T-helper 1 cell treated with Interleukin-12 subunit alpha and Interleukin-12 subunit beta and Interleukin-4 antibody, amounts not matched to agents 30 ng/mL and 1 ng/mL, for 36 hours (primary cell): Measurements from ENCODE around the gene POLG. TPM values are rescaled to one million over a fixed set of nuclear protein-coding genes. Genes with fewer than 3 reads are reported as not detected.
"Not testable (repeated sequence)": the region's sequence is repeated elsewhere in the genome, so short reads cannot be mapped to it uniquely, and the experiment has no call there.

ENCODE experiments used
- intact Hi-C: fragments of 100-400 bp; cut with micrococcal nuclease; formaldehyde crosslinking; loops from one replicate; pipeline ENCODE4 v1.15.1; 2024
- total RNA-seq: library from RNA; stranded (reverse); gene quantifications from 2 replicates; pipeline ENCODE4 v1.2.3, GENCODE V29; 2022

Gene POLG
- total RNA-seq, 1 donor from 2014 or later: 127 TPM

DNA sequence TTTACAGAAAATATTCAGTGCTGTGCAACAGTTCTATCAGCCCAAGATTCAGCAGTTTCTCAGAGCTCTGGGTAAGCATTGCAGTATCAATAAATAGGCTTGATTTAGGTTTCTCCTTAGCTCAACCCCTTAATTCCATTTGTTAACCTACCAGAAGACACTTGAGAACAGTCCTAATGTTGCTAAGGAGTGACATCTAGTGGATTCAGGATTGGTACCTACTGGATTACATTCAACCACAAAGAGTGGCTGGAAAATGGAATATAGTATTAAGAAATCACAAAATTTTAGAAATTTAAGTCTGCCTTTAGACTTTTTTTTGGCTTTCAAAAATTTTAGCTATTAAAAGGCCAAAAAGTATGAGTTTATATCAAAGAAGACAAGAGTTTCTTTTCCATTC, 34.7 kb downstream of the POLG start:
- intact Hi-C loops: loop anchor here (2.0 kb wide), 2 partner anchors 17 to 93 kb away; no protein-coding TSS in a partner anchor

DNA sequence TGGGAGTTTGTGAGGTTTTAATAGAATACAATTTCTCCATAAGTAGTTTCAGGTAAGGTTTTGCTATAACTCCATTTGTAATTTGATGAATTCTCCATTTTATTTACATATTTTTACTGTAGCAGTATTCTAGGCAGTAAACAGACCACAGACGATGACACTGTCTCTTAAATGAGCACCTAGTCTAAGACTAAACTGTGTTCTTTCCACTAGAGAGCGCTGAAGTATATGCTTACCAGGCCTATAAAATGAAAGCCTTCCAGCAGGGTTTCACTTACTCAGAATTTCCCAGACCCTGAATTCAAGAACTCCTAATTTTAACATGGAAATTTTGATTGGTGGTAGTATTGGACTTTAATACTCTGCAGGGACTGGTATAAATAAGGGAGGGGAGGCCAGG, 41.6 kb downstream of the POLG start:
- intact Hi-C loops: no loop called here

DNA sequence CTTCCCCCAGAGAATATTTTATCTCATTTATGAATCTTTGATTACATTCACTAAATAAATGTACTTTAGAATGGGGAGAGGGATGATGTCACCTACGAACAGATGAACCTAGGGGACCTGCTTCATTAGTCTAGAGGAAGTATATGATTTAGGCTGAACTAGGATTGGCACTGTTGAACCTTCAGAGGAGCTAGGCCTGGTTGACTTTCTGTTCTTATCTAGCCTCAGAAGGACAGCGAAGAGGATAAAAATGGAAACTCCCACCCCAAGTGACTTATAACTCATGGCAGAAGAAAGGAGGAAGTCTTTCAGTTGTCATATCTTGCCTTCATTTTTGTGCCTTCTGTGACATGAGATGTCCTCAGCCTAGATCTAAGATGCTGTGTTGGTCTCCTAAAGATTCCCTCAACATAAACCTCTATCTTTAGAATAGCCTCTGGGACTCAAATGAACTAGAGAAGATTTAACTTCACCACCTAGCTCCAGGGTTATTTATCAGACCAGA, 42.6 kb downstream of the POLG start:
- intact Hi-C loops: no loop called here

DNA sequence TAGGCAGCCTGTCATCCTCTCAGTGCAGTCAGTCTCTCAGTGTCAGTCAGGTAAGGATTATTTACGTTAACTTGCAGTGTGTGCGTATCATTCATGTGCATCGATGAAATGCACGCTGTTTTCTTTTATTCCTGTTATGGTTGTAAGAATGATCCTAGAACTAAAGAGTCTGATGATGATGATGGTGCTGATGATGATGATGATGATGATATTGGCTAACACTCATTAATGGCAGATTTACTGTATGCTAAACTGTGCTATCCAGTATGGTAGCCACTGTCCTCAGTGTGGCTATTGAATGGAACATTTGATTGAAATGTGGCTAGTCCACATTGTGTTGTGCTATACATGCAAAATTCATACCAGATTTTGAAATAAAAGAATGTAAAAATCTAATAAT, 51.4 kb downstream of the POLG start:
- intact Hi-C loops: no loop called here

DNA sequence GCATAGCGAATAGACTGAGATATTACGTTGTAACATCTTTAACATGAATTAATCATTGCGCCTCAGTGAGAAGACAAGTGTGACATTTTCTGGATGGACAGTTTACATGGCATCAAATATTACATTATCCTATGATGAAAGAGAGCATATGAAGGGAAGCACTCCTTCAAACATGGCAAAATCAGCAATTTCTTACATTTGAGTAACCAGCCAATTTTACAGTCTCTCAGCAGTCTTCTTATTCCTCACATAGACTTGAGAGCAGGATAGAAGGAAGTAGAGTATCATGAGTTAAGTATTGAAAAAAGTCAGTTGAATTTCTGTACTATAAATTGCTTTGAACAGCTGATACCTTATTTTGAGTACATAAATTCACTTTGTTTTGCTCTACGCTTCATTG, 52.0 kb downstream of the POLG start:
- intact Hi-C loops: no loop called here

DNA sequence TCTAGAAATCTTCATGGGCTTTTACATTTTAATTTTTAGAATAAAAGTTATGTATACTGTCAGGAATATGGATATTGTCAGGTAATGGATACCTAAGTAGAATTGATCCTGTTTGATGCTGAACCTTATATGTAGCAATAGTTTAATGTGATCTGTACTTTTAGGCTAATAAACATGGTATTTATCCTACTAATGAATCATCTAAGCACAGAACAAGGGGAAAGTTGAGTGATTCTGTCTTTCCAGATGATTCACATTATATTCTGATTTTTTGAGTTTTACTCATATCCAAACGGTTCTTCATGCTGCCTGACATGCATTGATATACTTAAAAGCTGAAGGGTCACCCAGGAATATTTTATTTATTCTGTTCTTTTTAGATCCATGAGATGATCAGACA, 56.3 kb downstream of the POLG start:
- intact Hi-C loops: no loop called here

DNA sequence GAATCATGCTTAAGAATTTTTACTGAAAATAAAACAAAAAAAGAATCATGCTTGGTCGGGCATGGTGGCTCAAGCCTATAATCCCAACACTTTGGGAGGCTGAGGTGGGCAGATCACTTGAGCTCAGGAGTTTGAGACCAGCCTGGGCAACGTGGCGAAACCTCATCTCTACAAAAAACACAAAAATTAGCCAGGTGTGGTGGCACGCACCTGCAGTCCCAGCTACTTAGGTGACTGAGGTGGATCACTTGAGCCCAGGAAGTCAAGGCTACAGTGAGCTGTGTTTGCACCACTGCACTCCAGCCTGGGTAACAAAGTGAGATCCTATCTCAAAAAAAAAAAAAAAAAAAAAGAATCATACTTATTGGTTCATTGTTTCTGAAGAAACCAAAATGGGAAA, 57.3 kb downstream of the POLG start:
- intact Hi-C loops: not testable (repeated sequence)

Other genes starting within 250 kb of the POLG start
- 64.3 and 65.0 TPM in 2 replicates for gene ABHD2, start 246.4 kb downstream of the POLG start, total RNA-seq
- gene RLBP1, start 113.2 kb downstream of the POLG start, total RNA-seq: not detected in 2 replicates
- 135 and 138 TPM in 2 replicates for gene FANCI, start 90.8 kb downstream of the POLG start, total RNA-seq
- gene RHCG, start 161.8 kb upstream of the POLG start, total RNA-seq: not detected in 2 replicates
- 14.1 and 15.4 TPM in 2 replicates for gene TICRR, start 240.6 kb upstream of the POLG start, total RNA-seq